ENCODE data around the gene ZNF710.
A peak's percentile ranks its signal among the peaks of the same experiment; 100 is the strongest.
"Not testable (repeated sequence)": the region's sequence is repeated elsewhere in the genome, so short reads cannot be mapped to it uniquely, and the experiment has no call there.

Gene ZNF710

DNA sequence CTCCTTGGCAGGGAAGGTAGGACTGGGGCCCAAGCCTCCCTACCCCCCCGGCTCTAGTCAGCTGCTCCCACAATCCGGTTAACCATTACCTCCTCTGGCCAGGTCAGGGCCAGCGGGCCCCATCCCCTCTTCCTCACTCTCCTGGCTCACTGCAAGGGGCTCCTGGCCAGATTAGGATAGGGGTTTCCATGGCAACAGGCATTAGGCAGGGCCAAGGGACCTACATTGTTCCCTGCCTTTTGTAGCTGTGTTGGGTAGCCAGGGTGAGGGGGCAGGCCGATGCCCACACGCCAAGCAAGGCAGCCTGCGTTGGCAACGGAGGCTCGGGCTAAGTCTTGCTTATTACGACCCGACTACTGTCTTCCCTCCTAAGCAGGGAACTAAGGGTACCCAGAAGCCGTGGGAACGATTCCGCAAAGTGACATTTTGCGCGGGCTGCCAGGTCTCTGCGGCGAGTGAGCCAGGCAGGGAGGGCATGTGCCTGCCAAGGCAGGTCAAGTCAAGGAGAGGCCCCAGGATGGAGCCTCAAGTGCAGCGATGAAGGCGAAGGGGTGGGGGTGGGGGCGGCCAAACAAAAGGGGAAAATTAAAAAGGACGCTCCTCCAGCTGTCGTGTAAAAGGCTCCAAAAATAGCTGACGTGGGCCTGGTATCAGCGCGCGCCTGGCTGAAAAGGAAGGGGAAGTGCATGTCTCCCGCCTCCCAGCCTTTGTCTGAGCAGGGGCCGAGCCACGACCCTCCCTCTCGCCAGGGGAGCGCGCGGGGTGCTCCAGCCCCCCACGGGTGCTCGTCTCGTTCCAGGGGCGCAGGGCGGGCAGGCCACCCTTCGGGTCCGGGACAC lies 100.2 kb downstream of the ZNF710 start:
- Histone ChIP-seq H3K9ac (ENCODE audit: low read length) (peak overlapping the region; percentile 91), H3K36me3 (ENCODE audit: control insufficient read depth, insufficient read depth, low read length, severe bottlenecking) (no peaks in the 10 kb centered on the region), H3K9me3 (ENCODE audit: control insufficient read depth, low read length) (no peaks in the 10 kb centered on the region), H3K4me3 (ENCODE audit: low read length) (peak overlapping the region; percentile 82), H3K27me3 (replicated peaks; ENCODE audit: control insufficient read depth, insufficient read depth, low read length) (peaks cover 6% of the 10 kb centered on the region), H3K4me1 (ENCODE audit: control insufficient read depth, insufficient read depth, low read length) (peaks cover 53% of the 10 kb centered on the region)
- peak; percentile 65 for DNase-seq (ENCODE audit: low read depth)

DNA sequence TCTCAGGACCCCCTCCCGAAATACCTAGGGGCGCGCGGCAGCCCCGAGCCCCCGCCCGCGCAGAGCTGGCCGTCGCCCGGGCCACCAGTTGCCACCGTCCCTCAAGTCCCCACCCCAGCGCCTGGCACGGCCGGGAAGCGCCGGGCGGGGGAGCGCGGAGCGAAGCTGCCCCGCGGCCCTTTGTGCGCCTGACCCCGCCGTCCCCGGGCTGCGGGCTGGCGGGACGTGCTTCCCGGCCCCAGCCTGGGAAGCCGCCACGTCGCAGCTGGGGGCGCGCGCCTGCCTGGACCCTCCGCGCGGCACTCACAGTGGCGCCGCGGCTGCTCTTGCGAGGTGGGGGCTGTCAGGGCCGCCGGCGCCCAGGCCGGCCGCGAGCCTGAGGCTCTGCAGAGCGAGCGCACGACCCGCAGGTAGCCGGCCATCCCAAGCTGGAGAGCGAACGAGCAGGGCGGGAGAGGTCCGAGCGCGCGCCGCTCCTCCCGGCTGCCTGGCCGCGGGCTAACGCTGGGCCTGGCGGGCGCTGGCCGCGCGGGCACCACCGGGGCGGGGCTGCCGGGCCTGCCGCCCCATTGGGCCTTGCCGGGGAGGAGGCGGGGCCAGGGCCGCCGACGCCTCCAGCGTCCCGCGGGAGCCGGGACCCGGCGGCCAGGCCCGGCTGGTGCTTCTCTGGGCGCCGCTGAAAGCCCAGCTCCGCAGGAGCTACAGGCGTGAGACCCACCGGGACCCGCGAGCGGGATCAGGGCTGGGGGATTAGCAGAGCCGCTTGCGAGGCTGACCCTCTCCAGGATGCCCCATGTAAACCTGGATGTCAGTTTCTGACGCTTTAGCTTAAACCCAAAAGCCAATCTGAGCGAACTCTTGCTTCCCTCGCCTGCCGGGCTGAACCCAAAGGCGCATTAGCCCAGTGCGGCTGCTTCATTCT lies 101.1 kb downstream of the ZNF710 start, which contains the start of gene IDH2:
TSS of gene IDH2 (minus strand) at position 500 of the 922 bp plus-strand sequence. CDS start at position 422, 78 bp downstream.
- Histone ChIP-seq H3K9me3 (ENCODE audit: control insufficient read depth, low read length) (no peaks in the 10 kb centered on the region), H3K9ac (ENCODE audit: low read length) (peak within 1 kb of the TSS; percentile 91), H3K36me3 (ENCODE audit: control insufficient read depth, insufficient read depth, low read length, severe bottlenecking) (no peaks in the 10 kb centered on the region), H3K4me1 (ENCODE audit: control insufficient read depth, insufficient read depth, low read length) (peaks cover 60% of the 10 kb centered on the region), H3K4me3 (ENCODE audit: low read length) (peak within 1 kb of the TSS; percentile 82), H3K27me3 (replicated peaks; ENCODE audit: control insufficient read depth, insufficient read depth, low read length) (peaks cover 6% of the 10 kb centered on the region)
- DNase-seq (ENCODE audit: low read depth) = peak; percentile 95

DNA sequence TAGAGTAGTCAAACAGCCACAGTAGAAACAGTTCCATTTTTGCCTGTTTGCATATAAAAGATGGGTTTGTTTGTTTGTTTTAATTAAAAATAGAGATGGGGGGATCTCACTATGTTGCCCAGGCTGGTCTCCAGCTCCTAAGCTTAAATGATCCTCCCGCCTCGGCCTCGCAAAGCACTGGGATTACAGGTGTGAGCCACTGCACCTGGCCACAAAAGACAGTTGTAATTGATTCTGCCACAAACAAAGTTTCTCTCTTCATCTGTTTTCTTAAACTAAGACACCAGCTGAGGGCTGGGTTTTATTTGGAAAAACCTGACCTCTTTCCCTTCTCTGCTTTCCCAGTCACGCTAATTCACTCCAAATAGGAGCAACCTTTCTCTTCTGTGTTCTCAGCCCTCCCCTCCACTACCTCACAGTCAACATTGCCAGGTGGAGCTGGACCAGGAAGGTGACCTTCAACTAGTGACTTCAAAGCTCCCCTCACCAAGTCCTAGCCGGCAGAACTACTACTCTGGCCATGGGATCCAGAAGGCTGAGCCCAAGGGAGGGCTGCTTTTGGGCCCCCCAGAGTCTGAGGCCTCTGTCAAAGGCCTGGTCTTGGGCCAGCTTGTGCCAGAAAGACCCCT lies 102.7 kb downstream of the ZNF710 start:
- H3K9me3 ChIP-seq (ENCODE audit: control insufficient read depth, low read length) = no peaks in the 10 kb centered on the region
- H3K4me3 ChIP-seq (ENCODE audit: low read length) = no peak overlapping the region
- H3K4me1 ChIP-seq (ENCODE audit: control insufficient read depth, insufficient read depth, low read length) = peaks cover 46% of the 10 kb centered on the region
- no peak overlapping the region for H3K9ac ChIP-seq (ENCODE audit: low read length)
- DNase-seq (ENCODE audit: low read depth) = no peak
- peaks cover 6% of the 10 kb centered on the region for H3K27me3 ChIP-seq (replicated peaks; ENCODE audit: control insufficient read depth, insufficient read depth, low read length)
- no peaks in the 10 kb centered on the region for H3K36me3 ChIP-seq (ENCODE audit: control insufficient read depth, insufficient read depth, low read length, severe bottlenecking)

DNA sequence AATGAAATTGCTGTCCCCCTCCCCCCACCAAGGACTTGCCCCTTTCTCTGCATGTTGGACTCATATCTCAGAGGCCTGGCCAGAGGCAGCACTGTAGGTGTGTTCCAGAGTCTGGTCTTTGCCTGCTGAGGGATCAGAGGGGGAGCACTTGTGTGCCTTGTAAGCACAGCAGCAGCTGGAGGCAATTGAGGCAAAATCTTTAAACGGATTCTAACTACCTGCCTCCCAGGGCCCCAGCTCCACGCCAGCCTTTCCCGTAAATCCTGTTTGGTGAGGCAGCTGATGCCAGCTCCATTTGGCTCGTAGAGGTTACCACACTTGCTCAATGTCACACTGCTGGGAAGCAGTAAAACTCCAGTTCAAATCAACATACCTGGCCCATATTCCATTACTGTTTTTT lies 103.4 kb downstream of the ZNF710 start:
- Histone ChIP-seq H3K36me3 (ENCODE audit: control insufficient read depth, insufficient read depth, low read length, severe bottlenecking) (no peaks in the 10 kb centered on the region), H3K27me3 (replicated peaks; ENCODE audit: control insufficient read depth, insufficient read depth, low read length) (peaks cover 6% of the 10 kb centered on the region), H3K4me3 (ENCODE audit: low read length) (no peak overlapping the region), H3K9me3 (ENCODE audit: control insufficient read depth, low read length) (no peaks in the 10 kb centered on the region), H3K9ac (ENCODE audit: low read length) (no peak overlapping the region), H3K4me1 (ENCODE audit: control insufficient read depth, insufficient read depth, low read length) (peaks cover 42% of the 10 kb centered on the region)
- no peak for DNase-seq (ENCODE audit: low read depth)

DNA sequence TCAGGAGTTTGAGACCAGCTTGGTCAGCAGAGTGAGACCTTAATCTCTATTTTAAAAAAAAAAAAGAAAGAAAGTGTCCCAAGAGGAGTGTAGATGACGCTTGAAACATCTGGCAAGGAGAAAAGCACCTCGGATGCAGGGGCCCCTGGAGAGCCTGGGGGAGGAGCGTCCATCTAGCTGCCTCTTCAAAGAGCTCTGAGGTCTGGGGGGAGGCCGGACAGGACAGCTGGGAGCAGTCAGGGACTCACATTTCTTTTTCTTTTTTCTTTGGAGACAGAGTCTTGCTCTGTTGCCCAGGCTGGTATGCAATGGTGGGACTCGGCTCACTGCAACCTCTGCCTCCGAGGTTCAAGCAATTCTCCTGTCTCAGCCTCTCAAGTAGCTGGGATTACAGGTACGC lies 104.4 kb downstream of the ZNF710 start:
- H3K9ac ChIP-seq (ENCODE audit: low read length) = no peak overlapping the region
- no peak for DNase-seq (ENCODE audit: low read depth)
- H3K4me1 ChIP-seq (ENCODE audit: control insufficient read depth, insufficient read depth, low read length) = peaks cover 33% of the 10 kb centered on the region
- H3K9me3 ChIP-seq (ENCODE audit: control insufficient read depth, low read length) = no peaks in the 10 kb centered on the region
- no peaks in the 10 kb centered on the region for H3K36me3 ChIP-seq (ENCODE audit: control insufficient read depth, insufficient read depth, low read length, severe bottlenecking)
- peaks cover 6% of the 10 kb centered on the region for H3K27me3 ChIP-seq (replicated peaks; ENCODE audit: control insufficient read depth, insufficient read depth, low read length)
- H3K4me3 ChIP-seq (ENCODE audit: low read length) = no peak overlapping the region

DNA sequence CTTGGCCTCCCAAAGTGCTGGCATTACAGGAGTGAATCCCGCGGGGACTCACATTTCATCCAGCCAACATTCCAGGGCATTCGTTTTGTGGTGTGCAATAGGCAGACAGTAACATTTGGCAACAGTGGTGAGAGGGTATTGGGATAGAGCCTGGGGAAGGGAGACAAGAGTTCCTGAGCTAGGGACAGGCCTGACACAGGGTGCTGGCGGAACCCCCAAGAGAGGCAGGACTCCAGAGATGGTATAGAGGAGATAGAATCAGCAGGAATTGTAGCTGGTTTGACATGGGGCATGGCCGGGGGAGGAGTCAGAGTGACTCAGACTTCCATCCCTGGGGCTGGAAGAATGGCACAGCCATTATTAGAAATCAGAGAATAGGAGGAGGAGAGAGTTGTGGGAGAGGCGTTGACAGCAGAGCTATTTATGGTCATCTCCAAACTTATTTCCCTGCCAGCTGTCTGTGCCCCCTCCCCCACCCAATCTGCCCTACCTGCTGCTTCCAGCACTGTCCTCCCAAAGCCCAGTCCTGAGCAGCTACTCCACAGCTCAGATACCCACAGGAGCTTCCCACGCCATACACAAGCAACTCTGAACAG lies 105.5 kb downstream of the ZNF710 start:
- H3K4me1 ChIP-seq (ENCODE audit: control insufficient read depth, insufficient read depth, low read length) = peaks cover 23% of the 10 kb centered on the region
- no peaks in the 10 kb centered on the region for H3K36me3 ChIP-seq (ENCODE audit: control insufficient read depth, insufficient read depth, low read length, severe bottlenecking)
- H3K9ac ChIP-seq (ENCODE audit: low read length) = no peak overlapping the region
- peak; percentile 62 for DNase-seq (ENCODE audit: low read depth)
- peaks cover 6% of the 10 kb centered on the region for H3K27me3 ChIP-seq (replicated peaks; ENCODE audit: control insufficient read depth, insufficient read depth, low read length)
- H3K4me3 ChIP-seq (ENCODE audit: low read length) = no peak overlapping the region
- H3K9me3 ChIP-seq (ENCODE audit: control insufficient read depth, low read length) = no peaks in the 10 kb centered on the region

DNA sequence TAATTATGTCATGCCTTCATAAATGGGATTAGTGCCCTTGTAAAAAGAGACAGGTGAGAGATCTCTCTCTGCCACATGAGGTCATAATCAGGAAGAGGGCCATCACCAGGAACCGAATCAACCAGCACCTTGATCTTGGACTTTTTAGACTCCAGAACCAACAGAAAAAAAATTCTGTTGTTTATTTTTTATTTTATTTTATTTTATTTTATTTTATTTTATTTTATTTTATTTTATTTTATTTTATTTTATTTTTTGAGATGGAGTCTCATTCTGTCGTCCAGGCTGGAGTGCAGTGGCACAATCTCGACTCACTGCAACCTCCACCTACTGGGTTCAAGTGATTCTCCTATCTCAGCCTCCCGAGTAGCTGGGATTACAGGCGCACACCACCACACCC lies 106.9 kb downstream of the ZNF710 start:
- not testable (repeated sequence) for H3K27me3 ChIP-seq (replicated peaks; ENCODE audit: control insufficient read depth, insufficient read depth, low read length); H3K9ac ChIP-seq (ENCODE audit: low read length); DNase-seq (ENCODE audit: low read depth); H3K4me3 ChIP-seq (ENCODE audit: low read length); H3K9me3 ChIP-seq (ENCODE audit: control insufficient read depth, low read length); H3K36me3 ChIP-seq (ENCODE audit: control insufficient read depth, insufficient read depth, low read length, severe bottlenecking)
- H3K4me1 ChIP-seq (ENCODE audit: control insufficient read depth, insufficient read depth, low read length) = peaks cover 23% of the 10 kb centered on the region

DNA sequence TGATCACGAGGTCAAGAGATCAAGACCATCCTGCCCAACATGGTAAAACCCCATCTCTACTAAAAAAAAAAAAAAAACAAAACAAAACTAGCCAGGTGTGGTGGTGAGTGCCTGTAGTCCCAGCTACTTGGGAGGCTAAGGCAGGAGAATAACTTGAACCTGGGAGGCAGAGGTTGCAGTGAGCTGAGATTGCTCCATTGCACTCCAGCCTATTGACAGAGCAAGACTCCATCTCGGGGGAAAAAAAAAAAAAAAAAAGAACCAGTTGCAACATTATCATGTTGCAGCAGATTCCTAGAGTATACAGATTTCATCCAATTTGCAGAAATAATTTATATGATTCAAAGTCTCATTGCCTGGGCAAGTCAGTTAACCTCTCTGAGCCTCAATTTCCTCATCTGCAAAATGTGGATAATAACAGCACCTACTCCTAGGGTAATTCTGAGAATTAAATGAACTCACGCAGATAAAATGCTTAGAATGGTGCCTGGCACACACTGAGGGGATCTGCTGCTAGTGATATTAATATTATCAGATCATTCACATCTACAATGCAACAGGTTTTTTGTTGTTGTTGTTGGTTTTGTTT lies 108.1 kb downstream of the ZNF710 start:
- DNase-seq (ENCODE audit: low read depth) = peak; percentile 25
- H3K9ac ChIP-seq (ENCODE audit: low read length); H3K4me3 ChIP-seq (ENCODE audit: low read length); H3K27me3 ChIP-seq (replicated peaks; ENCODE audit: control insufficient read depth, insufficient read depth, low read length); H3K9me3 ChIP-seq (ENCODE audit: control insufficient read depth, low read length); H3K36me3 ChIP-seq (ENCODE audit: control insufficient read depth, insufficient read depth, low read length, severe bottlenecking): not testable (repeated sequence)
- H3K4me1 ChIP-seq (ENCODE audit: control insufficient read depth, insufficient read depth, low read length) = peaks cover 23% of the 10 kb centered on the region

DNA sequence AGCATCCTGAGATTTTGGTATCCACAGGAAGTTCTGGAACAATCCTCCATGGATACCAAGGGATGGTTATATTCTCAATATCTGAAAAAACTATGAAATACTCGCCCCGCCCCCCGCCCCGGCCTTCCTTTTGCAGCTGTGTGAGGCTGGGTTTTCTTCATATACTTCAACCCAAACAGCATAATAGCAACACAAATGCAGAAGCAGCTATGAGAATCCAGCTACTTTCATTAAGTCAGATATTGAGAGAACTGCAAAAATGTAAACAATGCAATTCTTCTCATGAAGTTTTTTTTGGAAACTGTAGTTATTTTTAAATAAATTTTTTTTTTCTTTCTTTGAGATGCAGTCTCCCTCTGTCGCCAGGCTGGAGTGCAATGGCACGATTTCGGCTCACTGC lies 112.0 kb downstream of the ZNF710 start:
- peak; percentile 34 for DNase-seq (ENCODE audit: low read depth)
- Histone ChIP-seq H3K9ac (ENCODE audit: low read length) (no peak overlapping the region), H3K4me3 (ENCODE audit: low read length) (no peak overlapping the region), H3K4me1 (ENCODE audit: control insufficient read depth, insufficient read depth, low read length) (peaks cover 4% of the 10 kb centered on the region), H3K9me3 (ENCODE audit: control insufficient read depth, low read length) (peaks cover 20% of the 10 kb centered on the region), H3K27me3 (replicated peaks; ENCODE audit: control insufficient read depth, insufficient read depth, low read length) (no peaks in the 10 kb centered on the region), H3K36me3 (ENCODE audit: control insufficient read depth, insufficient read depth, low read length, severe bottlenecking) (no peaks in the 10 kb centered on the region)

DNA sequence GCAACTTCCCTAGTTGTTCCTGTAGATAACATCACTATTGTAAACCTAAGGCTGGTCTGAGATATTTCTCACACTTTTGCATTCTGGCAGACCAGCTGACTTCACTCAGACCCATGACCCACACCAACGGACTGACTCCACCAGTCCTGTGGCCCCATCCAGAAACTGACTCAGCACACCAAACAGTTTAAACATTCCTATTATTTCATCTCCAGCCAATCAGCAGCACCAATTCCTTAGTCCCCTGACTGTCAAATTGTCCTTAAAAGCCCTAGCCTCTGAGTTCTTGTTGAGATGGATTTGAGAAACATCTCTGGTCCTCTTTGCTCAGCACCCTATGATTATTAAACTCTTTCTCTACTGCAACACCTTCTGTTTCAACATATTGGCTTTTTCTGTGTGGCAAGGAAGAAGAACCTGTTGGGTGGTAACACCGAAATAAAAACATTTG lies 113.4 kb downstream of the ZNF710 start:
- Histone ChIP-seq H3K4me3 (ENCODE audit: low read length) (peak overlapping the region; percentile 8), H3K27me3 (replicated peaks; ENCODE audit: control insufficient read depth, insufficient read depth, low read length) (no peaks in the 10 kb centered on the region), H3K36me3 (ENCODE audit: control insufficient read depth, insufficient read depth, low read length, severe bottlenecking) (no peaks in the 10 kb centered on the region), H3K4me1 (ENCODE audit: control insufficient read depth, insufficient read depth, low read length) (peaks cover 1% of the 10 kb centered on the region), H3K9me3 (ENCODE audit: control insufficient read depth, low read length) (peaks cover 20% of the 10 kb centered on the region), H3K9ac (ENCODE audit: low read length) (no peak overlapping the region)
- no peak for DNase-seq (ENCODE audit: low read depth)

All from adipocyte (in vitro differentiated cells).